ENCODE data around the gene TUBA4A. TPM values are rescaled to one million over a fixed set of nuclear protein-coding genes. Genes with fewer than 3 reads are reported as not detected.
"Not testable (repeated sequence)": the region's sequence is repeated elsewhere in the genome, so short reads cannot be mapped to it uniquely, and the experiment has no call there.

The TUBA4A gene
- total RNA-seq, 4 donors from 2014 or later, result 8.0 to 24.6 (median 9.4) TPM

DNA sequence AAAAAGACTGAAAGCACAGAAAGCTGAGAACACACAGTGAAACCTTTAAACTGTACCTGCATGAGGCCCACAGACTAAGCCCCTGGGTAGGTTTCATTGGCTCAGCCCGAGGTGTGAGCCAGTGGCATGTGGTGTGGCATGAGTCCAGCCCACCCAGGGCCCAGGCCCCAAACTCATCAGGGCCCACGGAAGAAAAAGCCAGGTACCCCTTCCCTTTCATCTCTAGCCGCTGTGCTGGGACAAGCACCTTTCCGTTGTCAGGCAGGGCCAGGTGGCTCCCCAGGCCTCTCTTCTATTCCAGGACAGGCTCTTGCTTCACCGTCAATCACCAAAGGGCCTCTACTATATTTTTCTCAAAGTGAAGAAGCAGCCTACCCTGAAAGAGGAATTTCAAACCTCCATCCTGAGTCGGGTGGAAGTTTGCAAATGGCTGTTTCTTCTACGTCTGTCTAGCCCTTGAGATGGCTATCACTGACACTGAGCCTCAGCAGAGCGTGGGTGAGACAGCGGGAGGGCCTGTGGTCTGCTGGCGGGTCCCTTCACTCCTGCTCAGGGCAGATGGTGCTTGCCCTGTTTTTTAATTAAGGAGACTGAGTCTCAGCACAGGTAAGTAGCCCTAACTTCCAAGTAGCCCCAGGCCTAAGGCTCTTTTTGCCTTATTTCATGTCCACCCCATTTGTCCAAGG lies 34.0 kb upstream of the TUBA4A start:
- no peaks in the 10 kb centered on the region for H3K9me3 ChIP-seq
- peaks cover 0 to 81% (median 44%) of the 10 kb centered on the region in 4 donors for H3K4me1 ChIP-seq
- 73 to 81% methylated on average over 10 of the region's 10 CpGs for WGBS, 2 donors
- peak overlapping the region; percentile 76 to 100 (median 100) for H3K27ac ChIP-seq
- TF ChIP-seq EP300 (IDR thresholded peaks at IDR 0.05) (no peak), CTCF (IDR thresholded peaks at IDR 0.05) (no peak), POLR2A (IDR thresholded peaks at IDR 0.05) (no peak)
- H3K4me3 ChIP-seq, result no peak overlapping the region
- DNase-seq (ENCODE audit: low spot score in 2 of 2), result no peak
- H3K36me3 ChIP-seq, result peaks cover 0 to 30% (median 6%) of the 10 kb centered on the region in 3 donors
- no peaks in the 10 kb centered on the region for H3K27me3 ChIP-seq

DNA sequence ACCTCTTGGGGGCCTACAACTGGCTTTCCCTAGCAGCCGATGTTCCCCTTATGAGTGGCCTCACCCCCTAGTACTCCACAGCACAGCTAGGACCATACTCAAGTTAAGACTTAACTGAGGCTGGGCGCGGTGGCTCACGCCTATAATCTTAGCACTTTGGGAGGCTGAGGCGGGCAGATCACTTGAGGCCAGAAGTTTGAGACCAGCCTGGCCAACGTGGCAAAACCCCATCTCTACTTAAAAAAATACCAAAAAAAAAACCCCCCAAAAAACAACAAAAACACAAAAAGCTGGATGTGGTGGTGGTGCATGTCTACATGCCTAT lies 33.4 kb upstream of the TUBA4A start:
- Histone ChIP-seq H3K36me3 (peaks cover 0 to 36% (median 6%) of the 10 kb centered on the region in 3 donors), H3K27ac (peak overlapping the region; percentile 76 to 100 (median 100)), H3K4me1 (peaks cover 0 to 86% (median 46%) of the 10 kb centered on the region in 4 donors)
- not testable (repeated sequence) for H3K4me3 ChIP-seq; DNase-seq (ENCODE audit: low spot score in 2 of 2); H3K9me3 ChIP-seq; H3K27me3 ChIP-seq
- WGBS, 2 donors, result 77 to 79% methylated on average over 6 of the region's 6 CpGs

DNA sequence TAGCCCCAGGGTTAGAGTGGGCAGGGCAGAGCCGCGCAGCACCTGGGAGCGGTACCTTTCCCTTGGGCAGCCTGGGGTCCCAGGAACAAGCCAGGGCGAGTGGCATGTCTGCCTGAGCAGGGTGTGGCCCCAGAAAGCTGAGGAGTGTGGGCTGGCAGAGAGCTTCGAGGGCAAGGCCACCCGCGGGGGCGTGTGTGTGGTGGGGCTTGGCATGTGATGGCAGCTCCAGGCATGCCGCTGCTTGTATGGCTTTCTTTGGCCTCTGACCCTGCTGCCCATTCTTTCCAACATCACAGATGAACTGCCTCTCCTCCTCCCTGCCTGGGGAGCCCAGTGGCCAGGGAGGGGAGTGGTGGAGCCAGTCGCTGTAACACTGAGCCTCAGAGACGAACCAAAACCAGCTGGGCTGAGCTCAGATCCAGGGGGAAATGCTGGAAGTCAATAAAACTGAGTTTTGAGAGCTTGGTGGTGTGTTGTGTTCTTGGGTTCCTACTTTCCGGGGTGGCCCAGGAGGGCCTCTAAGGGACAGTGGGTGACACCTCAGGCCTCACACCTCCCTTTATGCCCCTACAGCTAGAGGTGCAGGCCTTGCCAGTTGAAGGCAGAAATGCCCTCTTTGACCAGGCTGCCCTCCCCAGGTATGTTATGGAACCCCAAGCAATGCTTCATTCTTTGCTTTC lies 32.9 kb upstream of the TUBA4A start:
- WGBS, 2 donors, result 46 to 62% methylated on average over 11 to 12 of the region's 12 CpGs

GRCh38 chr2:219285894-219286425 lies 32.2 kb upstream of the TUBA4A start:
- no peaks in the 10 kb centered on the region for H3K9me3 ChIP-seq
- TF ChIP-seq POLR2A (IDR thresholded peaks at IDR 0.05) (no peak), CTCF (IDR thresholded peaks at IDR 0.05) (no peak), EP300 (IDR thresholded peaks at IDR 0.05) (no peak)
- H3K4me3 ChIP-seq, result no peak overlapping the region
- H3K36me3 ChIP-seq, result peaks cover 0 to 48% (median 6%) of the 10 kb centered on the region in 3 donors
- H3K27ac ChIP-seq, result peak overlapping the region; percentile 76 to 100 (median 100)
- WGBS, 2 donors, result 48 to 49% methylated on average over 14 to 16 of the region's 17 CpGs
- no peaks in the 10 kb centered on the region for H3K27me3 ChIP-seq
- H3K4me1 ChIP-seq, result peaks cover 0 to 97% (median 48%) of the 10 kb centered on the region in 4 donors
- DNase-seq (ENCODE audit: low spot score in 2 of 2), result peak; percentile 57 to 65

More for the DNA sequence above, 32.9 kb upstream of the TUBA4A start:
- Histone ChIP-seq H3K9me3 (no peaks in the 10 kb centered on the region), H3K27ac (peak overlapping the region; percentile 76 to 100 (median 100)), H3K27me3 (no peaks in the 10 kb centered on the region), H3K4me1 (peaks cover 0 to 91% (median 48%) of the 10 kb centered on the region in 4 donors), H3K36me3 (peaks cover 0 to 41% (median 6%) of the 10 kb centered on the region in 3 donors), H3K4me3 (no peak overlapping the region)
- DNase-seq (ENCODE audit: low spot score in 2 of 2), result no peak
- TF ChIP-seq POLR2A (IDR thresholded peaks at IDR 0.05) (peak in 1 of 2 donors; percentile 36), CTCF (IDR thresholded peaks at IDR 0.05) (peak in 1 of 5 experiments; percentile 11), EP300 (IDR thresholded peaks at IDR 0.05) (peak in 1 of 2 donors; percentile 91)

- peak overlapping the region; percentile 76 to 100 (median 100) for H3K27ac ChIP-seq
Observed at GRCh38 chr2:219285373-219285735, 31.6 kb upstream of the TUBA4A start.

More at GRCh38 chr2:219285373-219285735, 31.6 kb upstream of the TUBA4A start:
- H3K9me3 ChIP-seq, result no peaks in the 10 kb centered on the region
- H3K4me3 ChIP-seq, result no peak overlapping the region
- H3K4me1 ChIP-seq, result peaks cover 0 to 97% (median 50%) of the 10 kb centered on the region in 4 donors
- H3K27me3 ChIP-seq, result no peaks in the 10 kb centered on the region
- no peak for TF ChIP-seq POLR2A (IDR thresholded peaks at IDR 0.05)
- no peak for TF ChIP-seq CTCF (IDR thresholded peaks at IDR 0.05)
- TF ChIP-seq EP300 (IDR thresholded peaks at IDR 0.05), result no peak
- no peak for DNase-seq (ENCODE audit: low spot score in 2 of 2)
- 64% methylated on average over 11 to 12 of the region's 12 CpGs for WGBS, 2 donors
- peaks cover 0 to 53% (median 6%) of the 10 kb centered on the region in 3 donors for H3K36me3 ChIP-seq

All from tibial nerve (tissue), 4 donors.